Fibroblast of the aortic adventitia (primary cell): ENCODE data around the gene MEGF10. TPM values are rescaled to one million over a fixed set of nuclear protein-coding genes. Genes with fewer than 3 reads are reported as not detected.
"Not testable (repeated sequence)": the region's sequence is repeated elsewhere in the genome, so short reads cannot be mapped to it uniquely, and the experiment has no call there.

Source experiments
- DNase-seq: peaks from one replicate; pipeline ENCODE4 v3.0.0-alpha.2; 2010; ENCODE audit warnings: low read depth
- H3K4me3 ChIP-seq: 2 replicates; pipeline ENCODE4 v1.5.1; 2011; ENCODE audit warnings: low read depth, mild to moderate bottlenecking, control low read depth, low read length, moderate library complexity
- CTCF ChIP-seq: IDR thresholded peaks from 2 replicates; pipeline ENCODE4 v1.5.1; 2011; ENCODE audit warnings: mild to moderate bottlenecking, low read length, control low read depth, inconsistent platforms; ENCODE audit not compliant: insufficient read depth
- total RNA-seq: library from RNA; depleted of rRNA; stranded (reverse); fragments of >200 nt; gene quantifications from 2 replicates; pipeline ENCODE4 v1.2.3, GENCODE V29; 2012; ENCODE audit warnings: low replicate concordance

Gene MEGF10
- total RNA-seq, 1 donor: not detected

- DNase-seq: no peak
- no peak for TF ChIP-seq CTCF
- H3K4me3 ChIP-seq: no peak overlapping the region
These were observed 2.8 kb downstream of the MEGF10 start for GRCh38 chr5:127293373-127293772.

- no peak overlapping the region for H3K4me3 ChIP-seq
- TF ChIP-seq CTCF: no peak
- DNase-seq: no peak
These were observed 4.2 kb downstream of the MEGF10 start for GRCh38 chr5:127294829-127295228.

- no peak for TF ChIP-seq CTCF
- DNase-seq: no peak
- no peak overlapping the region for H3K4me3 ChIP-seq
These were observed 4.9 kb downstream of the MEGF10 start for GRCh38 chr5:127295454-127295853.

- DNase-seq: peak; percentile 15
- TF ChIP-seq CTCF: no peak
- no peak overlapping the region for H3K4me3 ChIP-seq
These were observed 5.7 kb downstream of the MEGF10 start for GRCh38 chr5:127296321-127296720.

GRCh38 chr5:127296894-127297293 is 6.3 kb downstream of the MEGF10 start:
- not testable (repeated sequence) for DNase-seq

GRCh38 chr5:127297348-127298035 is 6.9 kb downstream of the MEGF10 start:
- H3K4me3 ChIP-seq: no peak overlapping the region
- DNase-seq: no peak
- no peak for TF ChIP-seq CTCF

More at GRCh38 chr5:127296894-127297293, 6.3 kb downstream of the MEGF10 start:
- H3K4me3 ChIP-seq: not testable (repeated sequence)

- no peak for DNase-seq
- no peak for TF ChIP-seq CTCF
- no peak overlapping the region for H3K4me3 ChIP-seq
These were observed 7.4 kb downstream of the MEGF10 start for GRCh38 chr5:127298036-127298429.
